Tibial artery (tissue), 4 donors: Measurements from ENCODE around the gene GLIS1.

ENCODE experiments used
- DNase-seq, 2 donors: peaks; one replicate each; pipeline ENCODE4 v3.0.0-alpha.2; 2019
- H3K27ac ChIP-seq, 2 donors: fragments of 200-600 bp; sonication (generic) in 1 of 2; 1 replicate in 1 of 2; 2 replicates in 1 of 2; pipeline ENCODE4 v1.5.1; 2018 to 2019; ENCODE audit warnings: mild to moderate bottlenecking in 1 of 2
- H3K27me3 ChIP-seq, 2 donors: fragments of 200-600 bp; sonication (generic) in 1 of 2; one replicate each; pipeline versions ENCODE4 v1.5.1 to v1.6.0; 2016 to 2019
- H3K36me3 ChIP-seq, 3 donors: fragments of 200-600 bp; sonication (generic) in 2 of 3; one replicate each; pipeline ENCODE4 v1.5.1; 2016 to 2019; ENCODE audit warnings: mild to moderate bottlenecking in 2 of 3
- H3K4me1 ChIP-seq, 4 donors: fragments of 200-600 bp; sonication (generic) in 2 of 4; 1 replicate in 3 of 4; 2 replicates in 1 of 4; pipeline ENCODE4 v1.5.1; 2016 to 2019
- H3K4me3 ChIP-seq, 2 donors: fragments of 200-600 bp; sonication (generic) in 1 of 2; 1 replicate in 1 of 2; 2 replicates in 1 of 2; pipeline ENCODE4 v1.5.1; 2018 to 2019; ENCODE audit warnings: mild to moderate bottlenecking in 2 of 2
- H3K9me3 ChIP-seq, 3 donors: fragments of 200-600 bp; sonication (generic) in 1 of 3; one replicate each; pipeline ENCODE4 v1.5.1; 2016 to 2019
- CTCF ChIP-seq, 2 experiments: fragments of 200-600 bp in 1 of 2; fragments of 450-650 bp in 1 of 2; IDR thresholded peaks; one replicate each; pipeline ENCODE4 v1.5.1; 2017 to 2019; ENCODE audit warnings: antibody characterized with exemption in 2 of 2, mild to moderate bottlenecking in 1 of 2, moderate library complexity in 1 of 2
- intact Hi-C: fragments of 100-400 bp; cut with DNase I; formaldehyde crosslinking; loops from one replicate; pipeline ENCODE4 v1.15.0; 2023; ENCODE audit warnings: low total_unique reads

GLIS1 gene

DNA sequence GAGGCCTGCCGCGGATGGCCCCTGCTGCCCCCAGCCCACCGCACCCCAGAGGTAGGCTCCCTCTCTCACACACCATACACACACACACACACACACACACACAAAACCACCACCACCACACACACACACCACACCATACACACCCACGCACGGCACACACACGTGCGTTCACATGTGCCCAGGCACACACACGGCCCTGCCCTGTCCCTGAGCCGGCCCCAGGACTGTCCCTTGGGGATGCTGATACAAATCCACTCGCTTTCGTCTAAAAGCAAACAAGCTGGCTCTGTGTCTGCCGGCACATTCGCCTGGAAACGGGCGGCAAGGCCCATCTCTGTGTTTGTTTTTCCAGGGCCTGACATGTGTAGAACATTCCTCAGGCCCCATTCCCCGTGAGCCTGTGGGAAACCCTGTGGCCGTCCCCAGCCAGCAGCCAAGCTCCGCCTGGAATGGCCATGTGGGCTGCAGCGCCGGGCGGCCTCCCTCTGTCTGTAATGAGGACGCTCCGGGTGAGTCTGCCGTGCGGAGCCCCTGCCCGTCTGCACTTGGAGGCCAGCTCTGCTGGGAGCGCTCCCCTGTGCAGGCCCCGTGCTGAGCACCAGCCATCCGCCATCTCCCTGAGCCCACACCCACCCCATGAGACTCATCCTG, 212.4 kb downstream of the GLIS1 start:
- H3K36me3 ChIP-seq = no peaks in the 10 kb centered on the region
- peak overlapping the region in 1 of 2 donors; percentile 22 for H3K4me3 ChIP-seq
- peaks cover 0 to 23% (median 16%) of the 10 kb centered on the region in 4 donors for H3K4me1 ChIP-seq
- H3K27me3 ChIP-seq = no peaks in the 10 kb centered on the region
- intact Hi-C loops = no loop called here
- peak; percentile 69 to 88 for DNase-seq
- H3K9me3 ChIP-seq = no peaks in the 10 kb centered on the region
- peak overlapping the region; percentile 20 to 42 for H3K27ac ChIP-seq
- TF ChIP-seq CTCF (IDR thresholded peaks at IDR 0.05) = no peak

GRCh38 chr1:53525595-53525994, 213.4 kb downstream of the GLIS1 start:
- no peaks in the 10 kb centered on the region for H3K27me3 ChIP-seq
- H3K4me3 ChIP-seq = no peak overlapping the region
- H3K36me3 ChIP-seq = no peaks in the 10 kb centered on the region
- peak overlapping the region in 1 of 2 donors; percentile 42 for H3K27ac ChIP-seq
- no peaks in the 10 kb centered on the region for H3K9me3 ChIP-seq
- TF ChIP-seq CTCF (IDR thresholded peaks at IDR 0.05) = no peak
- intact Hi-C loops = no loop called here
- no peak for DNase-seq
- peaks cover 0 to 23% (median 16%) of the 10 kb centered on the region in 4 donors for H3K4me1 ChIP-seq

- Histone ChIP-seq H3K4me1 (peaks cover 0 to 27% (median 17%) of the 10 kb centered on the region in 4 donors), H3K36me3 (no peaks in the 10 kb centered on the region), H3K27me3 (no peaks in the 10 kb centered on the region), H3K27ac (no peak overlapping the region), H3K4me3 (no peak overlapping the region), H3K9me3 (no peaks in the 10 kb centered on the region)
- no peak for DNase-seq
- TF ChIP-seq CTCF (IDR thresholded peaks at IDR 0.05) = no peak
- intact Hi-C loops = no loop called here
Measured at GRCh38 chr1:53524428-53525375, 214.3 kb downstream of the GLIS1 start.

DNA sequence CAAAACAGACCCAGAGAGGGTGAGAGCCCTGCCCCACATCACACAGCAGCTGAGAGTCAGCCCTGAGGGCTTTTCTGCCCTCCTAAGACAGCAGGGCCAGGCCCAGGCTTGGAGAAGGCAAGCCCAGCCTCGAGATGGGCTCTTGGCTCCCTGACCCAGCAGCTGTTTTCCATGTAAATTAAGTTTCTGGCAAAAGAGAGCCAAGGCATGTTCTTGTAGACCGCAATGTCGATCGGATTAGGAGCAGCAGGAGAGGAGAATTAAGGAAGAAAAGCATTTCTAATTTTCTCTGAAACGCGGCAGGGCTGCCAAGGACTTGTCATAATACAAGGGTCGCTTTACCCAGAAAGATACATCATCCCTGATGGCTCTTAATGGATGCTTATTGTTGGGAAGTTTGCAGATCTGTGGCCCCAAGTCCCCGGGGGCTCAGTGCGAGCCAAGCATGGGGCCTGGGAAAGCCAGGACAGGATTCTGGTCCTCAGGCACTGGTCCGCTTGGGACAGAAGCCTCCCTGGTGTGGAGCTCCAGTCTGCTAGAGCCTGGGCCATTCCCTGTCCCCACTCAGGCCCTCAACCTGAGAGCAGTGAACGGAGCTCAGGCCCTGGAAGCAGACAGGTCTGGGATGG, 216.9 kb downstream of the GLIS1 start:
- DNase-seq = no peak
- no peaks in the 10 kb centered on the region for H3K27me3 ChIP-seq
- no peaks in the 10 kb centered on the region for H3K9me3 ChIP-seq
- no peak overlapping the region for H3K27ac ChIP-seq
- intact Hi-C loops = no loop called here
- H3K4me1 ChIP-seq = peaks cover 0 to 32% (median 21%) of the 10 kb centered on the region in 4 donors
- no peak for TF ChIP-seq CTCF (IDR thresholded peaks at IDR 0.05)
- H3K36me3 ChIP-seq = no peaks in the 10 kb centered on the region
- H3K4me3 ChIP-seq = no peak overlapping the region

GRCh38 chr1:53520481-53520880, 218.5 kb downstream of the GLIS1 start:
- Histone ChIP-seq H3K9me3 (no peaks in the 10 kb centered on the region), H3K36me3 (no peaks in the 10 kb centered on the region), H3K27ac (no peak overlapping the region), H3K4me1 (peaks cover 0 to 16% (median 8%) of the 10 kb centered on the region in 4 donors), H3K4me3 (no peak overlapping the region), H3K27me3 (no peaks in the 10 kb centered on the region)
- DNase-seq = no peak
- intact Hi-C loops = no loop called here
- no peak for TF ChIP-seq CTCF (IDR thresholded peaks at IDR 0.05)
